HEK293 (cell line): Measurements from ENCODE around the gene SPTLC3.

Experiments
- CTCF ChIA-PET: fragments of 350-600 bp; formaldehyde crosslinking; extraction: SDS; loops from one replicate; lab custom pipeline; 2021; ENCODE audit warnings: antibody characterized with exemption; lab: Yijun Ruan, JAX
- POLR2A ChIA-PET: fragments of 300-600 bp; formaldehyde crosslinking; extraction: SDS; loops from one replicate; lab custom pipeline; 2020; ENCODE audit warnings: antibody characterized with exemption, inconsistent platforms; lab: Yijun Ruan, JAX
- H3K27ac ChIP-seq: fragments of 200-500 bp; sonication (Bioruptor generic); 2 replicates; pipeline ENCODE4 v1.5.1; 2014; ENCODE audit warnings: low read depth, low read length, control low read depth, inconsistent platforms; ENCODE audit errors: extremely low read depth
- H3K36me3 ChIP-seq, 2 experiments: fragments of 200-500 bp in 1 of 2; sonication (Bioruptor generic) in 1 of 2; 1 replicate in 1 of 2; 2 replicates in 1 of 2; pipeline ENCODE4 v1.5.1; 2014 to 2017; ENCODE audit warnings: inconsistent platforms in 2 of 2, low read length in 2 of 2; ENCODE audit not compliant: control insufficient read depth in 2 of 2, insufficient read depth in 1 of 2
- H3K4me1 ChIP-seq: fragments of 200-500 bp; sonication (Bioruptor generic); 2 replicates; pipeline ENCODE4 v1.5.1; 2014; ENCODE audit warnings: mild to moderate bottlenecking, low read length, inconsistent platforms; ENCODE audit not compliant: control insufficient read depth, insufficient read depth
- H3K4me3 ChIP-seq: 2 replicates; pipeline ENCODE4 v1.5.1; 2011; ENCODE audit warnings: low read depth, mild to moderate bottlenecking, control low read depth, low read length, moderate library complexity
- H3K9me3 ChIP-seq: fragments of 200-500 bp; sonication (Bioruptor generic); 2 replicates; pipeline ENCODE4 v1.5.1; 2014; ENCODE audit warnings: low read depth, low read length, inconsistent platforms; ENCODE audit not compliant: control insufficient read depth, insufficient read depth
- BCL11A ChIP-seq: fragments of 450-650 bp; formaldehyde crosslinking; IDR thresholded peaks from 2 replicates; pipeline ENCODE4 v1.5.1; 2016; ENCODE audit warnings: low read depth, missing biosample characterization, missing genetic modification characterization
- HOXC10 ChIP-seq: sonication (generic); formaldehyde crosslinking; IDR thresholded peaks from 2 replicates; pipeline ENCODE4 v1.8.1; 2023; ENCODE audit warnings: mild to moderate bottlenecking, missing genetic modification reagents
- OVOL3 ChIP-seq: fragments of 450-650 bp; formaldehyde crosslinking; IDR thresholded peaks from 2 replicates; pipeline ENCODE4 v1.5.1; 2016; ENCODE audit warnings: missing biosample characterization, missing genetic modification characterization
- TCF7L2 ChIP-seq: IDR thresholded peaks from 2 replicates; pipeline ENCODE4 v1.6.1; 2011; ENCODE audit warnings: low read depth, mild to moderate bottlenecking, inconsistent platforms, low read length, moderate library complexity, borderline replicate concordance
- ZEB2 ChIP-seq: fragments of 450-650 bp; formaldehyde crosslinking; IDR thresholded peaks from 2 replicates; pipeline ENCODE4 v1.5.1; 2016; ENCODE audit warnings: missing biosample characterization, missing genetic modification characterization
- ZFP37 ChIP-seq: fragments of 450-650 bp; formaldehyde crosslinking; IDR thresholded peaks from 2 replicates; pipeline ENCODE4 v1.5.1; 2016; ENCODE audit warnings: missing biosample characterization, missing genetic modification characterization
- ZNF121 ChIP-seq: fragments of 450-650 bp; formaldehyde crosslinking; IDR thresholded peaks from 2 replicates; pipeline ENCODE4 v1.5.1; 2016; ENCODE audit warnings: missing biosample characterization, missing genetic modification characterization
- ZNF140 ChIP-seq: fragments of 450-650 bp; formaldehyde crosslinking; IDR thresholded peaks from 2 replicates; pipeline ENCODE4 v1.5.1; 2016; ENCODE audit warnings: missing biosample characterization, missing genetic modification characterization
- ZNF155 ChIP-seq: fragments of 450-650 bp; formaldehyde crosslinking; IDR thresholded peaks from 2 replicates; pipeline ENCODE4 v1.5.1; 2016; ENCODE audit warnings: missing biosample characterization, missing genetic modification characterization
- ZNF350 ChIP-seq: fragments of 450-650 bp; formaldehyde crosslinking; IDR thresholded peaks from 2 replicates; pipeline ENCODE4 v1.5.0; 2017; ENCODE audit warnings: missing biosample characterization, mild to moderate bottlenecking, missing genetic modification characterization
- ZNF404 ChIP-seq: fragments of 450-650 bp; formaldehyde crosslinking; IDR thresholded peaks from 2 replicates; pipeline ENCODE4 v1.5.1; 2017; ENCODE audit warnings: missing biosample characterization, missing genetic modification characterization
- ZNF433 ChIP-seq: fragments of 450-650 bp; formaldehyde crosslinking; IDR thresholded peaks from 2 replicates; pipeline ENCODE4 v1.5.1; 2016; ENCODE audit warnings: missing biosample characterization, missing genetic modification characterization, low read depth
- ZNF561 ChIP-seq: fragments of 450-650 bp; IDR thresholded peaks from 2 replicates; pipeline ENCODE4 v1.5.1; 2018; ENCODE audit warnings: missing biosample characterization, missing genetic modification characterization, borderline replicate concordance
- ZNF585B ChIP-seq: fragments of 450-650 bp; formaldehyde crosslinking; IDR thresholded peaks from 2 replicates; pipeline ENCODE4 v1.5.1; 2016; ENCODE audit warnings: missing biosample characterization, missing genetic modification characterization
- ZNF596 ChIP-seq: fragments of 450-650 bp; IDR thresholded peaks from 2 replicates; pipeline ENCODE4 v1.5.0; 2018; ENCODE audit warnings: missing biosample characterization, mild to moderate bottlenecking, missing genetic modification characterization, moderate library complexity
- ZNF600 ChIP-seq: fragments of 450-650 bp; formaldehyde crosslinking; IDR thresholded peaks from 2 replicates; pipeline ENCODE4 v1.5.1; 2016; ENCODE audit warnings: missing biosample characterization, missing genetic modification characterization
- ZNF610 ChIP-seq: fragments of 450-650 bp; formaldehyde crosslinking; IDR thresholded peaks from 2 replicates; pipeline ENCODE4 v1.5.1; 2016; ENCODE audit warnings: missing biosample characterization, missing genetic modification characterization, borderline replicate concordance
- ZNF623 ChIP-seq: fragments of 450-650 bp; formaldehyde crosslinking; IDR thresholded peaks from 2 replicates; pipeline ENCODE4 v1.5.1; 2016; ENCODE audit warnings: missing biosample characterization, missing genetic modification characterization
- ZNF747 ChIP-seq: fragments of 450-650 bp; formaldehyde crosslinking; IDR thresholded peaks from 2 replicates; pipeline ENCODE4 v1.5.1; 2016; ENCODE audit warnings: missing biosample characterization, missing genetic modification characterization
- ZNF843 ChIP-seq: fragments of 450-650 bp; formaldehyde crosslinking; IDR thresholded peaks from 2 replicates; pipeline ENCODE4 v1.5.1; 2016; ENCODE audit warnings: missing biosample characterization, missing genetic modification characterization
- TF ChIP-seq, protein P1 (sequence below): fragments of 450-650 bp; formaldehyde crosslinking; IDR thresholded peaks from 2 replicates; pipeline ENCODE4 v1.5.1; 2016; ENCODE audit warnings: missing biosample characterization, missing genetic modification characterization
- TF ChIP-seq, protein P2 (sequence below): IDR thresholded peaks from 2 replicates; pipeline ENCODE4 v1.6.1; 2011; ENCODE audit warnings: mild to moderate bottlenecking, low read depth, low read length, borderline replicate concordance
- TF ChIP-seq, protein P3 (sequence below): fragments of 450-650 bp; formaldehyde crosslinking; IDR thresholded peaks from 2 replicates; pipeline ENCODE4 v1.5.1; 2016; ENCODE audit warnings: missing biosample characterization, missing genetic modification characterization, borderline replicate concordance
- TF ChIP-seq, protein P4 (sequence below): fragments of 450-650 bp; formaldehyde crosslinking; IDR thresholded peaks from 2 replicates; pipeline ENCODE4 v1.5.1; 2016; ENCODE audit warnings: missing biosample characterization, missing genetic modification characterization

SPTLC3 gene

DNA sequence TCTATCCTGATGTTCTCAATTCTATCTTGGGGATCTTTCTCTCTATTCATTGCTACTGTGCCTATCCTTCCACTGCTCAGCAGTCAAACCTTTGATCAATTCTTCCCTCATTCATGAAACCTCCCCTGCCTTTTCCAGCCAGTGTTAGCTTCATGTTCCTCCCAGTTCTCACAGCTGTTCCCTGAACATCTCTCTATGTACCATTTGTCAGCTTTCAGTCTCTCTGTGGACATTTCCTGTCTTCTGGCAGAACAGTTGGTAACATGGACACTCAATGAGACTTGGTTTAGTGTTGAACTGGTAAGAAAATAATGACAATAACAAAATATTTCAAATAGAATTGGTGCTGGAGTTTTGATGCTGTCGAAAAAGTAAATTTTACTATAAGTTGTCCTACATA is 26.2 kb downstream of the SPTLC3 start:
- Histone ChIP-seq H3K4me1 (no peaks in the 10 kb centered on the region), H3K9me3 (no peaks in the 10 kb centered on the region), H3K4me3 (no peak overlapping the region), H3K27ac (no peak overlapping the region), H3K36me3 (no peaks in the 10 kb centered on the region)
- POLR2A ChIA-PET, result no interaction called here
- CTCF ChIA-PET, result no interaction called here
- TF ChIP-seq TCF7L2, result no peak

DNA sequence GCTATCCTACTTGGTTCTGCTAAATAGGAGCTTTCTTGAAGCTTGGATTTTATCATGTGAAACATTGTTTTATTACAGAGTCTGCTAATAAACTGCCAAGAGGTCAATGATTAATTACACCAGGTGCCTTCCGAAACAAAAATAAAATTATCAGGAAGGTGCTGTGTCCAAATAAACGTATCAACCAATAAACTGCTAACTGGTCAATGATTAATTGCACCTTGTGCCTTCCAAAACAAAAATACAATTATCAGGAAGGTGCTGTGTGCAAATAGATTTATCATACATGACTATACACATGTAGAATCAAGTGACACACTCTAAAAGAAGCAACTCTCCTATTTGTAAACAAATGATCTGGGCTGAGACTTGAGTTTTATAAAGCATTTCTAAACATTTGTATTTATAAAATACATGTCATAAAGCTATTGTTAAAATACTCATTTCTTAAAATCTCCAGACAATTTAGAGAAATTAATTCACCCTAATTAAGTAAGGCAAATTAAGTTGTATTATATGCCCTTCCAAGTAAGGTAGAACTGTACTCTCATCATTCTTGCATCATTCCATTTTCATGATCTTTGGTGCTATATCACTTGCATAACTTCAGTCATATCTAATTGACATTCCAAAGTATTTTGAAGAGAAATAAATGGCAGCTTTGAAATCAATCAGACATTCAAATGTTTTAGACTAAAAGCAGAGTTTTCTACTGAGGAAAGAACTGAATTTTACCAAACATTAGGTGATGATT is 26.8 kb downstream of the SPTLC3 start:
- POLR2A ChIA-PET, result no interaction called here
- no peaks in the 10 kb centered on the region for H3K4me1 ChIP-seq
- CTCF ChIA-PET, result no interaction called here

DNA sequence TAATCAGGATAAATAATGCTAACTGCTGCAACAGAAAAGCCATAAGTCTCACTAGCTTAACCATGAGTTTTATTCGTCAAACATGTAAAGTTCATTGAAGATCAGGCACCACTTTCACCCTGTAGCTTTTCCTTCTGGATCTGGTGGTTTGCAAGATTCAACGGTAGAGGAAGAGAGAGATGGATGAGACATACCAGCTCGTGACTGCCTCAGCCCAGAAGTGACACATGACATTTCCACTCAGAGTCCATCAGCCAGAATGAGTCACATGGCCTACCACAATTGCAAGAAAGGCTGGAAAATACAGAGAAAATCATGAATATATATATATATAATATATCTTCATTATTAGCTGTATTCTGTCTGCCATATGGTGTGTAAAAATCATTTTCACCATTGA is 29.0 kb downstream of the SPTLC3 start:
- Histone ChIP-seq H3K9me3 (no peaks in the 10 kb centered on the region), H3K27ac (no peak overlapping the region), H3K4me1 (no peaks in the 10 kb centered on the region), H3K36me3 (no peaks in the 10 kb centered on the region), H3K4me3 (no peak overlapping the region)
- CTCF ChIA-PET, result interaction anchor here (0.7 kb wide), 1 partner anchor 265 kb away, joined by 3 read pairs; no protein-coding TSS in a partner anchor
- POLR2A ChIA-PET, result no interaction called here
- TF ChIP-seq ZFP37 (tag by site-specific recombination) (no peak), ZEB2 (tag by site-specific recombination) (no peak), ZNF404 (tag by site-specific recombination) (no peak), ZNF596 (tag by site-specific recombination) (no peak), ZNF585B (no peak), OVOL3 (no peak), ZNF350 (tag by site-specific recombination) (no peak), HOXC10 (no peak), ZNF121 (no peak), ZNF433 (tag by site-specific recombination) (no peak)
- TF ChIP-seq, protein P1, sequence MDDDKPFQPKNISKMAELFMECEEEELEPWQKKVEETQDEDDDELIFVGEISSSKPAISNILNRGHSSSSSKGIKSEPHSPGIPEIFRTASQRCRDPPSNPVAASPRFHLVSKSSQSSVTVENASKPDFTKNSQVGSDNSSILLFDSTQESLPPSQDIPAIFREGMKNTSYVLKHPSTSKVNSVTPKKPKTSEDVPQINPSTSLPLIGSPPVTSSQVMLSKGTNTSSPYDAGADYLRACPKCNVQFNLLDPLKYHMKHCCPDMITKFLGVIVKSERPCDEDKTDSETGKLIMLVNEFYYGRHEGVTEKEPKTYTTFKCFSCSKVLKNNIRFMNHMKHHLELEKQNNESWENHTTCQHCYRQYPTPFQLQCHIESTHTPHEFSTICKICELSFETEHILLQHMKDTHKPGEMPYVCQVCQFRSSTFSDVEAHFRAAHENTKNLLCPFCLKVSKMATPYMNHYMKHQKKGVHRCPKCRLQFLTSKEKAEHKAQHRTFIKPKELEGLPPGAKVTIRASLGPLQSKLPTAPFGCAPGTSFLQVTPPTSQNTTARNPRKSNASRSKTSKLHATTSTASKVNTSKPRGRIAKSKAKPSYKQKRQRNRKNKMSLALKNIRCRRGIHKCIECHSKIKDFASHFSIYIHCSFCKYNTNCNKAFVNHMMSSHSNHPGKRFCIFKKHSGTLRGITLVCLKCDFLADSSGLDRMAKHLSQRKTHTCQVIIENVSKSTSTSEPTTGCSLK (tag by site-specific recombination), result no peak
- TF ChIP-seq, protein P2, sequence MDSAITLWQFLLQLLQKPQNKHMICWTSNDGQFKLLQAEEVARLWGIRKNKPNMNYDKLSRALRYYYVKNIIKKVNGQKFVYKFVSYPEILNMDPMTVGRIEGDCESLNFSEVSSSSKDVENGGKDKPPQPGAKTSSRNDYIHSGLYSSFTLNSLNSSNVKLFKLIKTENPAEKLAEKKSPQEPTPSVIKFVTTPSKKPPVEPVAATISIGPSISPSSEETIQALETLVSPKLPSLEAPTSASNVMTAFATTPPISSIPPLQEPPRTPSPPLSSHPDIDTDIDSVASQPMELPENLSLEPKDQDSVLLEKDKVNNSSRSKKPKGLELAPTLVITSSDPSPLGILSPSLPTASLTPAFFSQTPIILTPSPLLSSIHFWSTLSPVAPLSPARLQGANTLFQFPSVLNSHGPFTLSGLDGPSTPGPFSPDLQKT, result no peak

More for the DNA sequence above, 26.8 kb downstream of the SPTLC3 start:
- Histone ChIP-seq H3K4me3 (no peak overlapping the region), H3K27ac (no peak overlapping the region), H3K9me3 (no peaks in the 10 kb centered on the region), H3K36me3 (no peaks in the 10 kb centered on the region)
- no peak for TF ChIP-seq ZNF561
- no peak for TF ChIP-seq ZNF600 (tag by site-specific recombination)
- TF ChIP-seq, protein P3, sequence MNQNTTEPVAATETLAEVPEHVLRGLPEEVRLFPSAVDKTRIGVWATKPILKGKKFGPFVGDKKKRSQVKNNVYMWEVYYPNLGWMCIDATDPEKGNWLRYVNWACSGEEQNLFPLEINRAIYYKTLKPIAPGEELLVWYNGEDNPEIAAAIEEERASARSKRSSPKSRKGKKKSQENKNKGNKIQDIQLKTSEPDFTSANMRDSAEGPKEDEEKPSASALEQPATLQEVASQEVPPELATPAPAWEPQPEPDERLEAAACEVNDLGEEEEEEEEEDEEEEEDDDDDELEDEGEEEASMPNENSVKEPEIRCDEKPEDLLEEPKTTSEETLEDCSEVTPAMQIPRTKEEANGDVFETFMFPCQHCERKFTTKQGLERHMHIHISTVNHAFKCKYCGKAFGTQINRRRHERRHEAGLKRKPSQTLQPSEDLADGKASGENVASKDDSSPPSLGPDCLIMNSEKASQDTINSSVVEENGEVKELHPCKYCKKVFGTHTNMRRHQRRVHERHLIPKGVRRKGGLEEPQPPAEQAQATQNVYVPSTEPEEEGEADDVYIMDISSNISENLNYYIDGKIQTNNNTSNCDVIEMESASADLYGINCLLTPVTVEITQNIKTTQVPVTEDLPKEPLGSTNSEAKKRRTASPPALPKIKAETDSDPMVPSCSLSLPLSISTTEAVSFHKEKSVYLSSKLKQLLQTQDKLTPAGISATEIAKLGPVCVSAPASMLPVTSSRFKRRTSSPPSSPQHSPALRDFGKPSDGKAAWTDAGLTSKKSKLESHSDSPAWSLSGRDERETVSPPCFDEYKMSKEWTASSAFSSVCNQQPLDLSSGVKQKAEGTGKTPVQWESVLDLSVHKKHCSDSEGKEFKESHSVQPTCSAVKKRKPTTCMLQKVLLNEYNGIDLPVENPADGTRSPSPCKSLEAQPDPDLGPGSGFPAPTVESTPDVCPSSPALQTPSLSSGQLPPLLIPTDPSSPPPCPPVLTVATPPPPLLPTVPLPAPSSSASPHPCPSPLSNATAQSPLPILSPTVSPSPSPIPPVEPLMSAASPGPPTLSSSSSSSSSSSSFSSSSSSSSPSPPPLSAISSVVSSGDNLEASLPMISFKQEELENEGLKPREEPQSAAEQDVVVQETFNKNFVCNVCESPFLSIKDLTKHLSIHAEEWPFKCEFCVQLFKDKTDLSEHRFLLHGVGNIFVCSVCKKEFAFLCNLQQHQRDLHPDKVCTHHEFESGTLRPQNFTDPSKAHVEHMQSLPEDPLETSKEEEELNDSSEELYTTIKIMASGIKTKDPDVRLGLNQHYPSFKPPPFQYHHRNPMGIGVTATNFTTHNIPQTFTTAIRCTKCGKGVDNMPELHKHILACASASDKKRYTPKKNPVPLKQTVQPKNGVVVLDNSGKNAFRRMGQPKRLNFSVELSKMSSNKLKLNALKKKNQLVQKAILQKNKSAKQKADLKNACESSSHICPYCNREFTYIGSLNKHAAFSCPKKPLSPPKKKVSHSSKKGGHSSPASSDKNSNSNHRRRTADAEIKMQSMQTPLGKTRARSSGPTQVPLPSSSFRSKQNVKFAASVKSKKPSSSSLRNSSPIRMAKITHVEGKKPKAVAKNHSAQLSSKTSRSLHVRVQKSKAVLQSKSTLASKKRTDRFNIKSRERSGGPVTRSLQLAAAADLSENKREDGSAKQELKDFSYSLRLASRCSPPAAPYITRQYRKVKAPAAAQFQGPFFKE (tag by site-specific recombination), result no peak
- TF ChIP-seq ZNF747 (tag by site-specific recombination), result no peak
- TF ChIP-seq, protein P4, sequence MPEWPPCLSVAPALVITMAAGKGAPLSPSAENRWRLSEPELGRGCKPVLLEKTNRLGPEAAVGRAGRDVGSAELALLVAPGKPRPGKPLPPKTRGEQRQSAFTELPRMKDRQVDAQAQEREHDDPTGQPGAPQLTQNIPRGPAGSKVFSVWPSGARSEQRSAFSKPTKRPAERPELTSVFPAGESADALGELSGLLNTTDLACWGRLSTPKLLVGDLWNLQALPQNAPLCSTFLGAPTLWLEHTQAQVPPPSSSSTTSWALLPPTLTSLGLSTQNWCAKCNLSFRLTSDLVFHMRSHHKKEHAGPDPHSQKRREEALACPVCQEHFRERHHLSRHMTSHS (tag by site-specific recombination), result no peak
- no peak for TF ChIP-seq ZNF140 (tag by site-specific recombination)
- no peak for TF ChIP-seq ZNF843 (tag by site-specific recombination)
- TF ChIP-seq ZNF623 (tag by site-specific recombination), result no peak
- no peak for TF ChIP-seq BCL11A (tag by site-specific recombination)
- TF ChIP-seq ZNF155 (tag by site-specific recombination), result no peak
- no peak for TF ChIP-seq ZNF610 (tag by site-specific recombination)
